ENCODE measurements around the gene FAM50A.

The FAM50A gene

DNA sequence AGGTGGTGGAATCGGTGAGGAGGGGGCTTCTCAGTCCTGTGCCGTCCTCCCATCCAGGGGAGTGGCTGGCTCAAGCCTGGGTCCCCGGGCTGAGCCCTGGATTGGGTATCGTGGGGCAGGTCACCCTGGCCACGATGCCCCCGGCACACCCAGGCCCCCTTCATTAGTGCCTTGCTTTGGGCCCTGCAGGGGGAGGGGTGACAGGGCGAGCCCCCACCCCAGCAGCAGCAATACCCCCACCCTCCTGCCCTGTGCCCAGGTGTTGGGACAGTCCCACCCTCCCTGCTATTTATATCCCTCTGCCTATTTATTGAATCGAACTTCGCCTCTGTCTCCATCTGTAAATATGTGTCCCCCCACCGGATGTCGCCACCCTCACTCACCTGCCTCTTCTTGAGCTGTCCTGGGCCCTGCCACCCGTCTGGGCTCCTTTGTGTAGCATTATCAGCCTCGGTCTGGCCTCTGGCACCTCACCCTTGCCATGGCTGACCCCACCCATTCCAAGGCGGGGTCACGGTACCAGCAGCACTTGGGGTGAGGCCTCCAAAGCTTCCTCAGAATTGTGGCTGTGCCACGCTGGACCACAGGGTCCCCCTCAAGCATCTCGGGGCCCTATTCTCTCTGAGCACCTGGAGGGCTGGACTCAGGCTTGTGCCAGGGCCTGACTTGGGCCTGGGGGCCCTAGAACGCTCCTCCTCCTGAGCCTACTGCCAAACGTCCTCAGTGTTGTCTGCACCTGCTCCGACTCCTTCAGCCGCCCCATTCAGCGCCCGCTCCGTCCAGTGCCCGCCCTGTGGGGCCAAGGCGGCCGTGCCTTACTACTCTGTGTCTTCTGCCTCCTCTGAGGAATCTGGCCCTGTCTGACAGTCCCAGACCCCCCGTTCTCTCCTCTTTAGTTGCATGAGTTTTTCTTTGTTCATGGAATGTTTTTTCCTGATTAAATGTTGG lies 29.0 kb downstream of the FAM50A start:
- TF ChIP-seq, protein P1, sequence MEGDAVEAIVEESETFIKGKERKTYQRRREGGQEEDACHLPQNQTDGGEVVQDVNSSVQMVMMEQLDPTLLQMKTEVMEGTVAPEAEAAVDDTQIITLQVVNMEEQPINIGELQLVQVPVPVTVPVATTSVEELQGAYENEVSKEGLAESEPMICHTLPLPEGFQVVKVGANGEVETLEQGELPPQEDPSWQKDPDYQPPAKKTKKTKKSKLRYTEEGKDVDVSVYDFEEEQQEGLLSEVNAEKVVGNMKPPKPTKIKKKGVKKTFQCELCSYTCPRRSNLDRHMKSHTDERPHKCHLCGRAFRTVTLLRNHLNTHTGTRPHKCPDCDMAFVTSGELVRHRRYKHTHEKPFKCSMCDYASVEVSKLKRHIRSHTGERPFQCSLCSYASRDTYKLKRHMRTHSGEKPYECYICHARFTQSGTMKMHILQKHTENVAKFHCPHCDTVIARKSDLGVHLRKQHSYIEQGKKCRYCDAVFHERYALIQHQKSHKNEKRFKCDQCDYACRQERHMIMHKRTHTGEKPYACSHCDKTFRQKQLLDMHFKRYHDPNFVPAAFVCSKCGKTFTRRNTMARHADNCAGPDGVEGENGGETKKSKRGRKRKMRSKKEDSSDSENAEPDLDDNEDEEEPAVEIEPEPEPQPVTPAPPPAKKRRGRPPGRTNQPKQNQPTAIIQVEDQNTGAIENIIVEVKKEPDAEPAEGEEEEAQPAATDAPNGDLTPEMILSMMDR (IDR thresholded peaks at IDR 0.05; ENCODE audit: low read depth, low read length): no peak
- TF ChIP-seq, protein P2, sequence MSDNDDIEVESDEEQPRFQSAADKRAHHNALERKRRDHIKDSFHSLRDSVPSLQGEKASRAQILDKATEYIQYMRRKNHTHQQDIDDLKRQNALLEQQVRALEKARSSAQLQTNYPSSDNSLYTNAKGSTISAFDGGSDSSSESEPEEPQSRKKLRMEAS (IDR thresholded peaks at IDR 0.05; ENCODE audit: low read depth, low read length): no peak
- TF ChIP-seq POLR2A (IDR thresholded peaks at IDR 0.05; ENCODE audit: extremely low read depth, insufficient read length) (no peak), MYC (IDR thresholded peaks at IDR 0.05; ENCODE audit: low read depth, low read length) (no peak)
- DNase-seq (ENCODE audit: low read depth): no peak

DNA sequence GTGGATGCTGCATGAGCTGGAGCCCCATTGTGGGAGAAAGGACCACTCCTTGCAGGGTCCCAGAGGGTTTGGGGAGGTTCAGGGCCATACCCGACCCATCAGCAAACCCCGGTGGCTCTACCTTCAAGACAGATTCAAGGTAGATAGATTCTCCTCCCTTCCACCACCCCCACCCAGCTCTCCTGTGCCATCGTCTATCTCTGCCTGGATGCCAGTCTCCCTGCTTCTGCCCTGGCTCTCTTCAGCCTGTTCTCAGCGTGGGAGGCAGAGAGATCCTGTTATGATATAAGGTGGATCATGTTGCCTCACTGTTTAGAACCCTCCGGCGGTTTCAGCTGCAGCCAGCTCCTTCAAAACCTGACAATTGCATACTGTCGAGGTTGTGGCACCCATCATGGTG lies 29.7 kb downstream of the FAM50A start:
- DNase-seq (ENCODE audit: low read depth): no peak
- no peak overlapping the region for H3K4me3 ChIP-seq (ENCODE audit: low read depth, low read length)
- TF ChIP-seq, protein P1 (IDR thresholded peaks at IDR 0.05; ENCODE audit: low read depth, low read length): no peak
- TF ChIP-seq, protein P2 (IDR thresholded peaks at IDR 0.05; ENCODE audit: low read depth, low read length): no peak
- TF ChIP-seq MYC (IDR thresholded peaks at IDR 0.05; ENCODE audit: low read depth, low read length) (no peak), POLR2A (IDR thresholded peaks at IDR 0.05; ENCODE audit: extremely low read depth, insufficient read length) (no peak)

More for the DNA sequence above, 29.0 kb downstream of the FAM50A start:
- H3K4me3 ChIP-seq (ENCODE audit: low read depth, low read length): no peak overlapping the region

DNA sequence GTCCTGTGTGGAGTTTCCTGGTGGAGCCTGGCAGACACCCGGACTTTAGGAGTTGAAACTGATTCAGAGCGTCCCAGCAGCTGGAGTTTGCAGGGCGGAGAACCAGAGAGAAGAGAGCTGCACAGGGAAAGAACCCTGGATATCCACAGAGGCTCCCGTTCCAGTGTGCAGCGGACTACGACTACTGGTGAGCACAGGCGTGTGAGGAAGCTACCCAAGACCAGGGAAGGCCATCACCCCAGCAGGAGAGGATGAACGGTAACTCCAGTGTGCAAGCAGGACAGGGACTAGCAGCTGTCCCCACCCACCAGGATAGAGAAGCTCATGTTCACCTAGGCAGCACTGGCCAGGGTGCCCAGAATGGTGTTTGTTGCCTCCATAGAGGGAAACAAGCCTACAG lies 32.9 kb downstream of the FAM50A start:
- no peak for DNase-seq (ENCODE audit: low read depth)
- no peak overlapping the region for H3K4me3 ChIP-seq (ENCODE audit: low read depth, low read length)
- no peak for TF ChIP-seq MYC (IDR thresholded peaks at IDR 0.05; ENCODE audit: low read depth, low read length)

DNA sequence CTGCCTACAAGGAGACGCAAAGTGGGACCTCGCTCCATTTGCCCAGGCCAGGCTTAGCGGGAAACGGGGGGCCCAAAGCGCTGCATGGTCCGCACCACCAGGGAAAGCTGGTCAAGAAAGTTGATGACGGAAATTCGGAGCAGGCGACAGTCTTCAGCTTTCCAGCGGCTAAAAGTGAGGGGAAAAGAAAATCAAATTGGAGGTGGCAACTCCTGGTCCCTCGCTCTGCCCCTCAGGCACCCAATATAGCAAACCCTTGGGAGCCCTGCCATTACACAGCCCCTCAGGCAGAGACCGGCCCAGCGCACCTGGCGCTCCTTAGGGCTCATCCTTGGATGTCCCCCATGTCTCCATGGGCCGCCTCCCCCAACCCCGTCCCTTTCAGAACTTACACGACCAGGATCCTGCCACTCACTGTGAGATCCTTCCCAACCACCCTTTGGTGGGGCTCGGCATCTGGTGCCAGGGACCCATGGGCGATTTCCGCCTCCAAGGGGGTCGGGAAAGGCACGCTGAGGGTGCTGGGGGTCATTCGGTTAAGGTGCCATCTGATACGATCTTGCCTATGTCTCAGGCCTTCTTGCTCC lies 34.0 kb downstream of the FAM50A start:
- H3K4me3 ChIP-seq (ENCODE audit: low read depth, low read length): peak overlapping the region; percentile 74
- DNase-seq (ENCODE audit: low read depth): no peak
- TF ChIP-seq, protein P1 (IDR thresholded peaks at IDR 0.05; ENCODE audit: low read depth, low read length): no peak
- TF ChIP-seq, protein P2 (IDR thresholded peaks at IDR 0.05; ENCODE audit: low read depth, low read length): no peak
- TF ChIP-seq MYC (IDR thresholded peaks at IDR 0.05; ENCODE audit: low read depth, low read length): no peak

DNA sequence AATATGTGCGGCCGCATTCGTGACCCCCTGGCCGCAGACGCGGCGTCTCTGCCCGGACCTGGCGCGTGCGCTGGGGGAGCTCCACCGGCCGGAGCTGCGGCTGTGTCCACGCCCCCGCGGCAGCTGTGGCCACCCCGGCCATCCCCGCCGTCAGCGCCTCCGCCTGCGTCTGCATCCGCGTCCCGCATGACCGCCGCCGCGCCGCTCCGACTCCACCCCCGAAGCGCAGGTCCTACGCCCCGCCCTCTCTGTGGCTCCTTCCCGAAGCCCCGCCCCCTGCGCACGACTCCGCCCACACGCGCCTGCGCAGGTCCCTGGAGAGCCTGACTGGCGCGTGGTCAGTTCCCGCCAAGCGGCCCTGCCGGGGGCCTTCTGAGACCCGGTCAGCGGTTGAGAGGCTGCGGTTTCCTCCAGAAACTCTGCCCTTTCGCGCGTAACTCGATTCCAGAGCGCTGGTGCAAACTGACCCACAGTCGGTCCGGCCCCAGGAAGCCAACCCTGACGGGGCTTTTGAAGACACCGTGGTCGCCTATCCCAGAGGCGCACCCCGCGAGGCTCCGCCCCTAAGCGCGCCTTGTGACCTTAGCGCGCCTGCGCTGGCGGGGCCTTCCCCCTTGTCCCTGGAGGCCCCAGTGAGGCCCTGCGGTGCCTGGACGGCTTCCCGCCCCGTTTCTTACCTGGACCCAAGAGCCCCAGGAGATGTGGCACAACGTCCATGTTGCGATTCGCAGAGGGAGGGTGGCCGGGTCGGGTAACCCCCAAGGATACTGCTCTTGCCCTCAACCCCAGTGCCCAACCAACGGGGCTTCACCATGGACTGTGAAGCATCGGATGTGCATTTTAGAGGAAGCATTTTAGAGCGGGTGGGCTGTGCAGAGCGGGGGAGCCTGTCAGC lies 35.0 kb downstream of the FAM50A start, which contains the start of gene LAGE3:
LAGE3 (minus strand) TSS at position 554 of the 895 bp plus-strand sequence; CDS start at position 188, 366 bp downstream.
- TF ChIP-seq POLR2A (IDR thresholded peaks at IDR 0.05; ENCODE audit: extremely low read depth, insufficient read length): peak; percentile 71
- peak; percentile 84 for TF ChIP-seq MYC (IDR thresholded peaks at IDR 0.05; ENCODE audit: low read depth, low read length)
- TF ChIP-seq, protein P1 (IDR thresholded peaks at IDR 0.05; ENCODE audit: low read depth, low read length): no peak
- TF ChIP-seq, protein P2 (IDR thresholded peaks at IDR 0.05; ENCODE audit: low read depth, low read length): peak; percentile 79
- DNase-seq (ENCODE audit: low read depth): peak; percentile 91
- H3K4me3 ChIP-seq (ENCODE audit: low read depth, low read length): peak within 1 kb of the TSS; percentile 74
